GM21723 (cell line): ENCODE data around the gene PDIA4.
"Not testable (repeated sequence)": the region's sequence is repeated elsewhere in the genome, so short reads cannot be mapped to it uniquely, and the experiment has no call there.

Experiments
- ATAC-seq: cut with Tn5 transposase; IDR thresholded peaks from one replicate; pipeline ENCODE4 v1.9.1; 2021; ENCODE audit warnings: mild to moderate bottlenecking, moderate library complexity; ENCODE audit not compliant: unreplicated experiment

The PDIA4 gene

GRCh38 chr7:149004405-149005370, 23.6 kb downstream of the PDIA4 start:
- ATAC-seq: no peak

DNA sequence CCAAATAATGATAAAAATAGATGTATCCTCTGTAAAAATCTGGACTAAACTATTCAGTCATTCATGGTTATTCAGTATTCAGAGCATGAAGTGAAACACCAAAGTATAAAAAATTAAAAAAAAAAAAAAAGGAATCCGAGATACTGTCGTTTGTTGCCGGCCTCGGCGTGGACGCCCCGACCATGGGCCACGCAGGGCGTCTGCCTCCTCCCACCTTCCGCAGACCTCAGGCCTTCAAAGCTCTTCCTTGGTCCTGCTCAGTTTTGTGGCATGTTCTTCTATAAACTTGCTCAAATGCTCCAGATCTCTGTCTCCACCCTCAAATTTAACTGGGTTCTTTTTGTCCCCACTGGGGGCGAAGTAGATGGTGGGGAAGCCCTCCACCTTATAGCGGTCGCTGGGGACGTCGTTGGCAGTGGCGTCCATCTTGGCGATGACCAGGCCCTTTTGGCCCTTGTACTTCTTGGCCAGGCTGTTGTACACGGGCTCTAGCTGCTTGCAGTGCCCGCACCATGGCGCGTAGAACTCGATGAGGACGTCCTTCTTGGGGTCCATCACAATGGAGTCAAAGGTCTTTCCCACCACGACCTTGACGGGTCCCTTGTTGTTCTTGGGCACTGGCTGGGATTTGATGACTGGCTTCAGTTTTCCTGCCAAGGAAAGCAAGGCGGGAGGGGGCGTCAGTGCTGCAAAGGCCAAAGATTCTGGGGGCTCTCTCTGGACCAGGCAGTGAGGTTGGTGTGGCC, 24.6 kb downstream of the PDIA4 start:
- no peak for ATAC-seq

- no peak for ATAC-seq
Measured at GRCh38 chr7:149003018-149003417, 25.3 kb downstream of the PDIA4 start.

DNA sequence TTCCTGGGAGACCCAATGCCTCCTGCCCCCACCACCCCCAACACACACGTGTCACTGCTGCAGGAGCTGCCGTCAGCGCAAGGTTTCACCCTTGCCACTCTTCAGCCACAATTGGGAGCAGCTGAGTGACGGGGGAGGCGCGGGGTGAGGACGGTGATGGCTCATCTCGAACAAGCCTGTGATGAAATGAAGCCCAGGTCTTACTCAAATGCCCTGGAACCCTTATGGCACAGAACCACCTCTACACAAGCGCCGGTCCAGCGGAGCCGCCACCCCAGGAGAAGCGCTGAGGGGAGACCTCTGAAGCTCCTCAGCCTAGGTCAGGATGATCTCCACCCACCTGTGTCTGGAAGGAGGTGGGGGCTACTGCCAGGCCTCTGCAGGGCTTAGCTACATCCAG, 25.7 kb downstream of the PDIA4 start:
- no peak for ATAC-seq

DNA sequence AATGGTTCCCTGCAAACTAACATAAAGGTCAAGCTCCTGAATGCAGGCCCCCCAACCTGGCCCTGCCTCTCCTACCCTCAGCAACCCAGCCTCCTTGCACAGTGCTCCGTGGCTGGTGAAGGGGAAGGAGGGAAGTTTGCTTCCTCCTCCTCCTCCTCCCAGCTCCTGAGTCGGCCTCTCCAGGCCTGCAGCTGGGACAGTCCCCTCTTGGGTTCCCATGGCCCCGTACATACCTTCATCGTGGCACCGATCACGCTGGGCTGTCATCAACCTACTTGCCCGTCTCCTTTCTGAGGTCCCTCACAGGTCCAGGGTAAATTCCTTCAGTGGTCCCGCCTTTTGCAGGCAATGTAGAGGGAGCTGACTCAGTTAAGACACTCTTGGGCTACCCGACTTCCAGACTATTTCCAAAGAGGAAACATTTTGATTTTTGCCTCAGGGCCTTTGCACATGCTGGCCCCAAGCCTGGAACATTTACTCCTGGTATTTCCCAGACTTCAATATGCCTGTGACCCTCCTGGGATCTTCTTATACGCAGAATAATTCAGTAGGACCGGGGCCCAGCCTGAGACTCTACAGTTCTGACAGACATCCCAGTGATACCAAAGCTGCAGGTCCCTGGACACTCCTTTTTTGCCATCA, 26.8 kb downstream of the PDIA4 start:
- no peak for ATAC-seq

- no peak for ATAC-seq
Measured at GRCh38 chr7:149000961-149001360, 27.3 kb downstream of the PDIA4 start.

DNA sequence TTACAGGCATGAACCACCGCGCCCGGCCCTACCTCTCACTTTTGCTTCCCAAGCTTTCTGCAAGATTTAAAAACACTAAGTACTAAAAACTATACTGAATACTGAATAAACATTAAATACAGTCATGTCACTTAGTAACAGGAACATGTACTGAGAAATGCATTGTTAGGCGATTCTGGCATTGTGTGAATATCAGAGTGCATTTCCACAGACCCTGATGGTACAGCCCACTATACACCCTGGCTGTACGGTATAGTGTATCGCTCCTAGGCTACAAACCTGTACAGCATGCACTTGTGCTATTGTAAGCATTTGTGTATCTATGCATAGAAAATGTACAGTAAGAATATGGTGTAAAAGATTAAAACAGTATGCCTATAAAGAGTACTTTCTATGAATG, 29.1 kb downstream of the PDIA4 start:
- ATAC-seq: no peak

DNA sequence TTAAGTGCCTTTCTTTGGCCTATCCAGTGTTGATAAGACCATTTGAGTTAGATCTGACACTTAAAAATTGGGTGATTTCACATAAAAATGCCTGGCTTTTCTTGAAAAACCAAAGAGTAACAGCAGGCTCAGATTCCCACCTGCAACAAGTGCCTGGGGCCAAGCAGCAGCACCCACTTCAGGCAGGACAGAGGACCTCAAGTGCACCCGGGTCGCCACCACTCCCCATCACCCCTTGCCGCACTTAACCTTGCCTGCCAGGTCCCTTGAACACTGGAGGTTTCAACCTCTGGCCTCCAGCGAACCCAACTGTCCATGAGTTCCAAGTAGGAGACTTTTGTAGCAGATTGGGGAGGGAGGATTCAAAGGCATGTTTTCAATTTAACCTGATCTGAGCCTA, 30.8 kb downstream of the PDIA4 start:
- ATAC-seq: no peak

GRCh38 chr7:148994576-148994975, 33.7 kb downstream of the PDIA4 start:
- ATAC-seq: no peak

DNA sequence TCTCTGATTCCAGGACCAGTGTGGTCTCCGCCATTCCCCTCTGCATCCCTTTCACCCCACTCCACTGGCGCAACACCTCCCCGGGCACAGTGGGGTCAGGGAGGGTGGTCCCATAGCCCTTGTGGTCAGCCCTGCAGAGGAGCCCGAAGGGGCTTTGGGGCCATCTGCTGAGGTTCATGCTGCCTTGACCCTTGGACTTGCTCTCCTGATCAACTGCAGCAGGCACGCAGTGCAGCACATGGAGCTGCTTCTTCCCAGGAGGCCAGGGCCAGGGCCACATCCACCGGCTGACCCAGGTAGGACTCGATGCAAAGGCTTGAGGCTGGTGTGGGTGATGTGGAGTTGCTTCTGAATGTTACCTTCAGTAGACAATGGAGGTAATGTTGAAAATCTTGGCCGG, 35.1 kb downstream of the PDIA4 start:
- no peak for ATAC-seq

DNA sequence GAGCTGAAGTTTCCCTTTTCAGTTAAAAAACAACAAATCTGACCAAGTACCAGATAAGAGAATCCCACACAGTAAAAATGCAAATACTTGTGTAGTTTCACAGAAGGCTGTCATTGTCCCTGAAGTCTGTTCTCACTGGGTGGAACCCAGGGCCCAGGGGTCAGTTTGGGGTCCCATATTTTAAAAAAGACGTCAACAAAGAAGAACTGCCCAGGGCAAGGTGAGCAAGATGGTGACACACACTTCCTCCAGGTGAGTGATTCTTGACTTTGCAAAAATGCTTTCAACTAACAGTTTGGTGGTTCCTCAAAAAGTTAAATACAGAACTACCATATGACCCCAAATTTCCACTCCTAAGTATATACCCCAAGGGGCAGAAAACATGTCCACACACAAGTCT, 36.8 kb downstream of the PDIA4 start:
- no peak for ATAC-seq

DNA sequence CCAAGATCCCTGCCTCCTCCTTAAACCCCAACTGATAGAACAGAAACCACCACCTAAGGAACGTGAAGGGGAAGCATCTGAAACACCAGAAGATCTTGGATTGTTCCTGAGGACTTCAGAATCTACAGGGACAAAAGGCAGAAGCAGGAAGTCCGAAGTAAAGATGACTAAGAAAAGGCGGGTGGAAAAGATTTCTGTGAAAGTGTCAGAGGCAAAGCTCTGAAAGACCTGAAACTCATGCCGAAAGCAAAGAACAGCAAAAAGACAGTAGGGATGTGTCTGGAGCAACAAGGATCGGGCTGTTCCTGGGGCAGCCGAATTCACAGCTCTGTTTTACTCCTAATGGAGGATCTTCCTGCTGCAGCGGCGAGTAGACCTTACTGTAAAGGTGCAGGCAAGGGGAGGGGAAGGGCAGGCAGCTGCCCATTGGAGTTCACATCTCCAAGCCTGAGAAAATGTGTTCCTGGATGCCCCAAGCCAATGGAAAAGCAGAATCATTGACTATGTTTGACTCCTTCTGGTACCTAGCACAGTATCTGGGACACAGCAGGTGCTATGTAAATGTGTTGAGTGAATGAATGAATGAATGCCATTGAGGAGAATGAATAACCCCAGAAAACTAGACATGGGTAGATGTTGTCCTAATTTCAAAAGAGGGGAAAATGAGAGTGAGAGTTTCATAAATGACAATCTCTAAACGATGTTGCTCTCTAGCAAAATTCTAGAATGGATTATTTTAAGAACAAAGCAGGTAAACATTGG, 40.4 kb downstream of the PDIA4 start:
- peak; percentile 2 for ATAC-seq

DNA sequence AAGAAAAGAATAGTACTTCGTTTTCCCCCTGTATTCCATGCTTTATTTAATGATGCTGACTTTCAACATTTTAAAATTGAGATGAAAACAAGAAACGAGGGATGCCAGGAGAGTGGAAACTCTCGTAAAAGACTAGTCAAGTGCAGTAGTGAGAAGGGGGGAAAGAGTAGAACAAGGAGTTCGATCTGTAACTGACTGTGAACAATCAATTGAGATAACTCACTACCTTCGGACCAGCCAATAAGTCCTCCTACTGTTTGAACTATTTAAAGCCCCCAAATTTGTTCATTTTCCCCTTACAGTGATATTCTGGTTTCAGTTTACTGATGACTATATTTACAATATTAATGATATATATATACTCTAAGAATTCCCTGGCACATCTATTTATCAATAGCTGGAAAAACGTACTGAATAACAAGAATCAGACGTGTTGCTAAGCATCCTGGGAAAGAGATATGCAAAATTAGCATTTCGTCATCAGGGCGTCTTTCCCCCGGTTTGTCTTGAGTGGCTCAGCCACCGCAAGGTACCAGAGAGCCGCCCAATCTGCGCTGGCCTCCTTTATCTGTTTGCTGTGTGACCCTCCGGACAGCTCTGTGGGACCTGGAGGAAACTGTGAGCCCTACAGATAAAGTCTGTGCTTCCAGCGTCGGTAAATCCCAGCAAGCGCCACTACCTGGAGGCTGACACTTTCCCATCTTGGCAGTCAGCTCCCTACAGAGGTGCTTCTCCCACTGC, 41.1 kb downstream of the PDIA4 start:
- ATAC-seq: peak; percentile 90

DNA sequence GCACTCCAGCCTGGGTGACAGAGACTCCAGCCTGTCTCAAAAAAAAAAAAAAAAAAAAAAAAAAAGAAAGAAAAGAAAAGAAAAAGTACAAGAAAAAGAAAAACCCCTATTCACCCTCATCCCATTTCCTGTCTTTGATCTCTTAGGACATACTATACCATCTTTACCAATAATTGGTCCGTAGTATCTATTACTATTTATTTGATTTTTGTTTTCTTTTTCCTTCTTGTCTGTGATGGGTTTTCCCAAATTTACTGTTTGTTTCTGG, 41.6 kb downstream of the PDIA4 start:
- ATAC-seq: no peak

DNA sequence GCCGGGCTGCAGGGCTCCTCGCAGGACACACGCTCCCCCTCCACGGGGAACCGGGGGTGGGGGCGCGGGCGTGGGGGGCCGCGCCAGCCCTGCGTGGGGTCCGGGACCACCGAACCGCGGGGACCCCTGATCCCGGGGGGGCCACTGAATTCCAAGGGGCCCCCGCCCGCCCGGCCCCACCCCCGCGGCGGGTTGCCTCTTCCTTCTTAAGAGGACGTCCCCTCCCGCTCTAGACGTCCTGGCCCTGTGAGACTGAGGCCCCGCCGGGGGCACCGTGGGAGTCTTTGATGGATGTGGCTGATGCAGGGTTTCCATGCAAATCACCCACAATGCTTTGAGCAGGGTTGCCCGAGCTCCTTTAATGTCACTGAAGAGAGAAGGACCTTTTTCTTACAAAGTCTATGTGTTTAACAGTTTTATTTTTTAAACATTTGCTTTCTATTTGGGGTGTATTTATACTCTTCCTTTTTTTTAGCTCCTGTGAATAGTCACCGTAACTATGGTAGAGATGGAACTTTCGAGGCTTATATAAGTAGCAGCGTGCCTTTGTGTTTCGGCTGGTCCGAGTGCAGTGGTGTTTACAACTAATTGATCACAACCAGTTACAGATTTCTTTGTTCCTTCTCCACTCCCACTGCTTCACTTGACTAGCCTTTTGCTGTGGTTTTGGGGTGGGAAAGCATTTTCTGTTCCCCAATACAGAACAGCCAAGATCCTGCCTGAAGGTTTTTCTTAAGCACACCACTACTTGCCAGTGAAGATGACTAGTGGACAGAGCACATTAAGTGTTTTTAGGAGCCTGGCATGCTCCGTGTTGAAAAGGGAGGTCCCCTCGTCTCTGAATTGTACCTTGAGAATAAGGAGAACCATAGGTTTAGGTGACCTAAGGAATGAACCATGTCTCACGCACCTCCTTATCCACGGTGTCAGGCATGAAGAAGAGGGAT, 44.8 kb downstream of the PDIA4 start:
- ATAC-seq: peak; percentile 60

DNA sequence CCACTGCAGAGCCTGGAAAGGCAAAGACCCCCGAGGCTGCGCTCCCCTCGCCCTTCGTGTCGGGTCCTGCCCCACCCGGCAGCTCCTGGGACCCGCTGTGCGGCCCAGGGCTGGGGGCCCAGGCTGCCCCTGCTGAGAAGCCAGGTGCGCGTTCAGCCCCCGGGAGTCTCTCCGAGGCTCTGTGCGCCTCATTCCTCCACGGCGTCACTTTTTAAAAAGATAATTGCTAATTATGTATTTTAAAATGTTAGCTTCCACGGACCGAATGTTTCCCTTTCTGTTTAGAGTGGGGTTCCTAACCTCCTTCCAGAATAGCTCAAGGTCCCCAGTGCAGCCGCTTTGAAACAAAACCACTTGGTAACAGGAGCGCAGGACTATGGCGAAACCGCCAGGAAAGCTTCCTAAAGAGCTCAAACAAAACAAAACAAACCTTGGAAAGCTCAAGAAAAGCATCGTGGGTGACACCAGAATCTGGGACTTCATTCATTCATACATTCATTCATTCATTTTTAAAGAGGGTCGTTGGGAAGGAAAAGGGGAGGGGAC, 45.6 kb downstream of the PDIA4 start:
- no peak for ATAC-seq

- no peak for ATAC-seq
Measured at GRCh38 chr7:148979827-148980226, 48.5 kb downstream of the PDIA4 start.

DNA sequence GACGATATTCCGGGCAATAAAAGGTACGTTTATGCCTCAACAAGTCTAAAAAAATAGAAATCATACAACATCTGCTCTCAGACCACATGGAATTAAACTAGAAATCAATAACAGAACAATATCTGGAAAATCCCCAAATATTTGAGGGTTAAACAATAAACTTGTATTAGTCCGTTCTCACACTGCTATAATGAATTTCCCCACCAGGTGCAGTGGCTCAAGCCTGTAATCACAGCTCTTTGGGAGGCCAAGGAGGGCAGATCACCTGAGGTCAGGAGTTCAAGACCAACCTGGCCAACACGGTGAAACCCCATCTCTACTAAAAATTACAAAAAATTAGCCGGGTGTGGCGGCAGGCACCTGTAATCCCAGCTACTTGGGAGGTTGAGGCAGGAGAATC, 49.2 kb downstream of the PDIA4 start:
- ATAC-seq: not testable (repeated sequence)

DNA sequence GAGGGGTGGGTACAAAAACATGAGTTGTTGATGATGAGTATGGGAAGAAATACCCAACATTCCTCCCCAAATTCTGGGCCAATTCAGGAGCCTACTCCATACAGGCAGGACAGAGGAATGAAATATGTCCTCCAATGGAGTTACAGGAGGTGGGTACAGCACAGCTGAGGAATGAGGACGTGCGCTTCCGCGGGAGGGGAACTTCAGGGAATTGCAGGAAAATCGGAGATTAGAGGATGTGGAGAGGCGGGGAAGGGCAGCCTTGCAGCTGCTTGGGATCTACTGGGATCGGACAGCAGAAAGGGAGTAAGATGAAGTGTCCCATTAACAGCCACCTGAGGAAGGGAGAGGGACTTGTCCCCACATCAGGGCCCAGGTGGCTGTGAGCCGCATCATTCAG, 50.2 kb downstream of the PDIA4 start:
- ATAC-seq: no peak
